GM19240 (cell line): ENCODE results near the gene DUS3L.

Experiments
- DNase-seq: peaks from one replicate; pipeline ENCODE4 v3.0.0; 2011; ENCODE audit warnings: low spot score; ENCODE audit not compliant: insufficient read length

Gene DUS3L

GRCh38 chr19:5790559-5791520 is at the start of gene DUS3L:
TSS of gene DUS3L (minus strand) at chr19:5791163. CDS start at chr19:5791141, 22 bp downstream.
- peak; percentile 100 for DNase-seq

DNA sequence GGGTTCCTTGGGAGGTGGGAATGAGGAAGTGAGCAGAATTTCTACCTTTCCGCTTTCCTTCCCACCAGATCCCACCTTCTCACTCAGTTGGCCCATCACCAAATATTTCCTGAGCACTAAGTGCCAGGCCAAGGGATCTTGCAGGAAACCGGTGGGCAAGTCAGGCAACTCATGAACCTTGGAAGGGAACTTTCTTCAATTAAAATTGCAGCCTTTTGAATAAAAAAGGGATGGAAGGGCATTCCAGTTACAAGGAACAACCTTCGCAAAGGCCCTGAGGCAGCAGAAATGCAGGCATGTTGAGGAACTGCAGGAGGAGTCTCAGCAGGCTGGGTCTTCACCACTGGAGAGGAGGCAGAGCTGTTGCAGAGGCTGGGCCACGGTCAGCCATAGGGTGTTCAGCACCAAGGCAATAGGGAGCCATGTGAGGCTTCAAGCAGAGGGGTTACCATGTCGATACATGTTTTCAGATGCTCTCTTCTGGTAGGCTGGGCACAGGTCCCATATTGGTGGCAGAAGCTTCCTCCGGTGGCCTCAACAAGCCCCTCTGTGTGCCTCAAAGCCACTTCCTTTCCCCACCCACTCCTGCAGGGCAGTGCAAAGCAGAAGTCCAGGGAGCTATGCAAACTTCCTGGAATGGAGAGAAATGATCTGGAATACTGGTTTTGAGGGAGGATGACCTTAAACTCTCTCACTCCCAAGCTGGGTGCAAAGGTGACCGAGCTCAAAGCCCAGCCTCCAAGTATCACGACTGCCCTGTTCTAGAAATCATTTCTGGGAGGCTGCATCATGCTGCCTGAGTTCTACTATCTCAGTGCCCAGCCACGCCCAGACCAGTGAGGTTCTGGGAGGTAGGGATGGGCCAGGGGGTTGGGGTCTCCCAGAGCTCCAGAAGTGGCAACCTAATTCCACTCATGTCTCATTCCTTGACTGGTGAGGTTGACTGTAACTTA is 48.4 kb upstream of the DUS3L start, which contains the start of gene FUT6:
Gene FUT6 (minus strand): TSS at position 638 of the 953 bp plus-strand sequence. CDS start 7,135 bp downstream, outside the sequence.
- DNase-seq = no peak

GRCh38 chr19:5838353-5839064 is 47.5 kb upstream of the DUS3L start:
- DNase-seq = no peak

DNA sequence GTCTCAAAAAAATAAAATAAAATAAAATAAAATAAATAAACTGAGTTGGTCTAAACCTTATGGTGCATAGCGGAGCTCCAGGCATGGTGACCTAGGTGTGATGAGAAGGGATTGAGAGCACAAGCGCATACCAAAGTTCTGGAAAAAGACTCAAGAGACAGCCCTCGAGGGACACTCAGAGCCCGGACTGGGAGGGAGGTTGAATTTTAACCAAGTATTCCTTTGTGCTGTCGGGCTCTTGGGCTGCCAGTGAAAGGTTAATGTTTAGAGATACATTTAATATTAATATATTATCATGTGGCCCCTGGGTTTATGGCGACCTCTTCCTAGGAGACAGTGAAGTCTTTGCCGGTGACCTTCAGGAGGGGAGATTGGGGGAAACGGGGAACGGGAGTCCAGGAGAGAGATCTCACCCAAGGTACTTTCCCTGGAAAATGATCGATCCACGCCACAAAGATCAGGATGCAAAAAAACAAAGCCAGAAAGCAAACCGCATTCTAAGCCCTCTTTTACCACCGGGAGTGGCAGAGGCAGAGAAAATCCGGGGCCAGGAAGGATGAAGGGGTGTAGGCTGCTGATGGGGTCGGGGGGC is 46.9 kb upstream of the DUS3L start:
- DNase-seq = no peak

DNA sequence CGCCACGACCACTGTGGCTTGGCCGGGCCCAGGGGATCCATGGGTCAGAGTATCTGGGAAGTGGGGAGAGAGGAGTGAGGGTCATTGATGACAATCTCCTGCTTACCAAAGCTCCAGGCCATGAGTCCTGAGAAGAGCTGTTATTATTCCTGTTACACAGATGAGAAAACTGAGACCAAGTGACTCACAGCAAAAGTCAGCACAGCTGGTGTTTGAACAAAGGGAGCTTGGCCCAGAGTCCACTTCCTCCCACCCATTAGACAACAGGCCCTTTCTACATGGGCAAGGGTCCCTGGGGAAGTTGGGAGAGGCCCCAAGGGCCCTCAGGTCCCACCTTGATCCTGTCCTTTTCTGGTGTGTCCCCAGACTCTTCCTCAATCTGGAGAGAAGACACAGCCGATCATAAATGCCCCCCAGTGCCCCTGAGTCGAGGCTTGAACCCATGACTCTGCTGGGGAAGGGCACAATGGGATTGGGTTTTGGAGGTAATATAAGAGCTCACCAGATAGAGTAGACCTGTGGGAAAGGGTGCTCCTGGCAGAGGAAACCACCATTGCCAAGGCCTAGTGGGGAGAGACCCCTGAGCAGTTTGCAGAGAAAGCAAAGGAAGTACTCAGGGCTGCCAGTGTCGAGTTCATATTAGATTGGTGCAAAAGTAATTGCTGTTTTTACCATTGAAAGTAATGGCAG is 41.7 kb upstream of the DUS3L start:
- DNase-seq = no peak

- no peak for DNase-seq
Observed at GRCh38 chr19:5832061-5832460, 41.1 kb upstream of the DUS3L start.

- DNase-seq = no peak
Observed at GRCh38 chr19:5831159-5831558, 40.2 kb upstream of the DUS3L start.

DNA sequence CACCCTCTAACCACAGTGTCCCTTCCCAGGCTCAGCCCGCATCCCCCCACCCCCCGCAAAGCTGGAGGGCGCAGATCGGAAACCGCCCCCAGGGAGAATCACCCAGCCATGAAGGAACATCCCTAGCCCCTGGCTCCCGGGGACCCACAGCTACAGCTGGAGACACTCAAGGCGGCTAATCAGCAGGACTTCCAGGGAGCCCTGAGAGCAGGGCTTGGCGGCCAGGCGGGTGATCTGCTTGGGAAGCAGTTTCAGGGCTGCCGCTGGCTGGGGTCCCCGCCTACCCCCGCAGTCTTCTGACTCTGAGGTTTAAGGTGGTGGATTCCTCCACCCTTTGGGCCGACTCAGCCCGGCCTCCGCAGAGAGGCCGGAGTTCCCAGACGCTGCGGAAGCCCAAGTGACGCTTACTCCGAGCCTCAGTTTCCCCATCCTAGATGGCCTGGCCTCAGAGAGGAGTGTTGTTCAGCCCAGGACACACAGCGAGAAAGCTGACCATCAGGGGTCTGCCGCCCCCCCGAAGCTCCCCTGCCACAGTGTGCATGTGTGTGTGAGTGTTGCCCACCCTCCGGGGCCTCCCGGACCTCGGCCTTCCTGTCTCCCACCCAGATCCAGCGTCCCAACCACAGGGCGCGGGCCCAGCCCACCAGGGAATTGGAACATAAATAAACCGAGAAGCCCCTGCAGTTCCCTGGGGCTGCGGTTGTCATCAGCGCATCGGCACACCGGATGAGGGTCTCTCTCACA is 38.8 kb upstream of the DUS3L start:
- no peak for DNase-seq

GRCh38 chr19:5828661-5829566 is 38.0 kb upstream of the DUS3L start:
- DNase-seq = no peak

- peak; percentile 90 for DNase-seq
Observed at GRCh38 chr19:5827891-5828660, 37.1 kb upstream of the DUS3L start.

DNA sequence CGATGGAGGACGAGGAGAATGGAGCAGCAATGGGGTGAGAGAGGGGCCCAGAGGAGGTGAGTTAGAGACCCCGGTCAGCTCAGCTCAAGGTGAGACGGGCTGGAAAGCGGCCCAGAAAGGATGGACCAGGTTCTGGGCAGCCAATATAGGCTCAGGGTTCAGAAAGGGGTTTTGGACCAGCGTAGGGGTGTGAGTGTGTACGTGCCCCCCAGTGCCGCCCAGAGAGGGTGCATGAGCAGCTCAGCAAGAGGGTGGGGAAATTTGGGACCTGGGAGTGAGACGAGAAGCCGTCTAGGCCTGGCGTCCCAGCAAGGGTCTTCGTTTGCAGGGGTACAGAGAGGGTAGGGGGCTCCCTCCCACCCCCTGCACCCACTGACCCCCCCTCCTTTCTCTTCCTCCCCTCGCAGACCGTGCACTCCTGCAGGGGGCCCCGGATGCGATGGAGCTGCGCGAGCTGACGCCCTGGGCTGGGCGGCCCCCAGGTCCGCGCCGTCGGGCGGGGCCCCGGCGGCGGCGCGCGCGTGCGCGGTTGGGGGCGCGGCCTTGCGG is 36.5 kb upstream of the DUS3L start:
- no peak for DNase-seq

DNA sequence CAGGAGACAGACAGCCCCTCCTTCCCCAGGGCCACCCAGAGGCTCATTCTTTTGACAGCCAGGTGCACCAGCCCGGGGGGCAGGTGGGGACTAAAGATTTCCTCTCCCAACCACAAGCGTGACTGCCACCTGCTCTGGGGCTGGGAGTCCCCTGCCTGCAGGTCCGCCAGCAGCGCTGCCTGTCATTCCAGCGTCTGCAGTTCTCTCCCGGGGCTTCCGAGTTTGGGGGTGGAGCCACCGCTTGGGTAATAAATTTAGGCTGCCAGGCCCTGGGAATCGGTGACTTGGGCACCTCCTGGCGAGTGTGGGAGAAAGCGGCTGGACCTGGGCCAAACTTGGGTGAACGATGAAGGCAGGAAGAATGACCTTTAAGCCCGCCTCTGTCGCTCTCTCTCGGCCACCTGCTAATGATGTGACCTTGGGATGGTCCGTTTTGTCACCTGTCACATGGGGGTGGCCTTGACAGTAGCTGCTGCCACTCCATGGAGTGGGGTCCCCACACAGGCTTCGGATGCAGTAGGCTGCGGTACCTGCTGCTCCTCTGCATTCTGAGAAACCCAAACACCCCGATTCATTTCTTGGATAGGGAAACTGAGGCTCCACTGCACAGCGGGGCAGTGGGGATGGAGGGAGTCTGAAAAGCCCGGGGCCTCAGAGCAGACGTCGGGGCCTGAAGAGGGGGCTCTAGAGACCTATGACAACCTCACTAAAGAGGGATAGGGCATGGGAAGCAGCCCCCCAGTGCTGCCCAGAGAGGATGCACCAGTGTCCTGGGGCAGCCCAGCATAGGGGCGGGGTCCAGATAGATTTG is 35.8 kb upstream of the DUS3L start:
- DNase-seq = no peak

GRCh38 chr19:5825178-5825577 is 34.2 kb upstream of the DUS3L start:
- DNase-seq = no peak

DNA sequence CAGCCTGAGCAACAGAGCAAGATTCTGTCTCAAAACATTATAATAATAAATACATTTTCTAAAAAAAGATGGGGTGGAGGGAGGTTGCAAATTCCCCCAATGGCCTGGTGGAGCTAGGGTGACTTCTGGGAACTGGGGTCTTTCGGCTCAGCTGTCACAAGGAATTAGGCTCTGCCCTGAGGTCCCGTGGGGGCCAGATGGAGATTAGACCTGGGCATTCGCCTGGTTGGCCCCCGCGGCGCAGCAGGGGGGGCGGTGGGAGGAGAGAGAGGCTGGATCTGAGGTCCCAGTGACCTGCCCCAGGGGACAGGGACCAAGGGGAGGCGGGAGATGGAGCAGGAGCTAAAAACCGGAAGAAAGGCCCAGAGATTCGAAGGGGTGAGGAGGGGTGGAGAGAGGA is 33.8 kb upstream of the DUS3L start:
- no peak for DNase-seq

- no peak for DNase-seq
Observed at GRCh38 chr19:5823579-5824281, 32.8 kb upstream of the DUS3L start.
